H1 (cell line): ENCODE measurements around the gene RAB3A. TPM values are rescaled to one million over a fixed set of nuclear protein-coding genes. Genes with fewer than 3 reads are reported as not detected.

Experiments used
- CTCF ChIA-PET: fragments of 300-600 bp; sonication (Branson Sonifier 250); formaldehyde crosslinking; loops from one replicate; lab custom pipeline; 2021; ENCODE audit not compliant: partially characterized antibody; lab: Charles Lee
- POLR2A ChIA-PET: fragments of 300-600 bp; sonication (Branson Sonifier 250); formaldehyde crosslinking; loops from one replicate; lab custom pipeline; 2021; ENCODE audit warnings: inconsistent platforms; ENCODE audit not compliant: partially characterized antibody; lab: Charles Lee
- DNase-seq, 2 experiments: peaks; one replicate each; pipeline versions ENCODE4 v3.0.0 to v3.0.0-alpha.2; 2010 to 2022; ENCODE audit warnings: low spot score in 2 of 2, low read depth in 1 of 2, mixed read lengths in 1 of 2
- FAIRE-seq: peaks from 2 replicates; lab custom pipeline; 2011; peaks lifted over from hg19 to GRCh38; lab: Jason Lieb, UNC
- H2AFZ ChIP-seq: 2 replicates; pipeline ENCODE4 v1.8.1; 2012; ENCODE audit warnings: low read length, inconsistent platforms
- H2AK5ac ChIP-seq: 2 replicates; pipeline ENCODE4 v1.6.1; 2013; ENCODE audit warnings: low read depth, low read length
- H2BK120ac ChIP-seq: replicated peaks from 2 replicates; pipeline ENCODE3; 2013; ENCODE audit warnings: low read depth, low read length, inconsistent platforms
- H2BK12ac ChIP-seq: 2 replicates; pipeline ENCODE4 v1.6.1; 2013; ENCODE audit warnings: low read depth, low read length
- H2BK15ac ChIP-seq: 2 replicates; pipeline ENCODE4 v1.6.1; 2013; ENCODE audit warnings: low read length
- H2BK20ac ChIP-seq: 2 replicates; pipeline ENCODE4 v1.6.1; 2013; ENCODE audit warnings: low read length
- H2BK5ac ChIP-seq: 2 replicates; pipeline ENCODE4 v1.6.1; 2013; ENCODE audit warnings: low read depth, low read length
- H3K14ac ChIP-seq: 2 replicates; pipeline ENCODE4 v1.6.1; 2013; ENCODE audit warnings: inconsistent platforms; ENCODE audit not compliant: insufficient read length
- H3K18ac ChIP-seq: 2 replicates; pipeline ENCODE4 v1.6.1; 2013; ENCODE audit warnings: low read length; ENCODE audit errors: extremely low read depth
- H3K23ac ChIP-seq: 2 replicates; pipeline ENCODE4 v1.6.1; 2013; ENCODE audit warnings: inconsistent platforms; ENCODE audit not compliant: insufficient read length
- H3K23me2 ChIP-seq: 2 replicates; pipeline ENCODE4 v1.6.1; 2013; ENCODE audit warnings: low read depth, low read length
- H3K27ac ChIP-seq: 2 replicates; pipeline ENCODE4 v1.6.1; 2011; ENCODE audit warnings: low read depth, low read length, inconsistent platforms
- H3K27me3 ChIP-seq, 4 experiments: replicated peaks in 1 of 4; 1 replicate in 1 of 4; 2 replicates in 3 of 4; pipeline versions ENCODE4 v1.6.1 to v1.8.1; 2011 to 2013; ENCODE audit warnings: low read length in 3 of 4, mild to moderate bottlenecking in 3 of 4, inconsistent platforms in 2 of 4, mixed read lengths in 2 of 4, moderate library complexity in 1 of 4; ENCODE audit not compliant: control insufficient read depth in 3 of 4, insufficient read depth in 3 of 4; ENCODE audit errors: extremely low read depth in 1 of 4
- H3K36me3 ChIP-seq, 4 experiments: 2 replicates each; pipeline versions ENCODE4 v1.6.1 to v1.8.1; 2011 to 2013; ENCODE audit warnings: mild to moderate bottlenecking in 4 of 4, low read length in 3 of 4, moderate library complexity in 2 of 4, control low read depth in 1 of 4, inconsistent platforms in 1 of 4; ENCODE audit not compliant: insufficient read depth in 4 of 4, control insufficient read depth in 2 of 4
- H3K4ac ChIP-seq: replicated peaks from 2 replicates; pipeline ENCODE3; 2013; ENCODE audit warnings: low read length, low read depth, mixed read lengths, inconsistent platforms; ENCODE audit not compliant: insufficient read length
- H3K4me1 ChIP-seq, 4 experiments: replicated peaks in 1 of 4; 1 replicate in 1 of 4; 2 replicates in 3 of 4; pipeline versions ENCODE4 v1.6.1 to v1.8.1; 2011 to 2013; ENCODE audit warnings: low read length in 3 of 4, inconsistent platforms in 2 of 4, mixed read lengths in 1 of 4; ENCODE audit not compliant: insufficient read depth in 4 of 4, control insufficient read depth in 3 of 4
- H3K4me2 ChIP-seq, 2 experiments: 2 replicates each; pipeline versions ENCODE4 v1.6.1 to v1.8.1; 2011 to 2013; ENCODE audit warnings: low read depth in 2 of 2, low read length in 2 of 2, control low read depth in 1 of 2, inconsistent platforms in 1 of 2, mild to moderate bottlenecking in 1 of 2; ENCODE audit not compliant: insufficient read depth in 1 of 2
- H3K4me3 ChIP-seq, 4 experiments: fragments of 200-600, 300-600 bp in 1 of 4; sonication (generic), shearing (Covaris generic), sonication (Bioruptor Twin) in 1 of 4; 2 replicates each; pipeline versions ENCODE4 v1.5.1 to v1.8.1; 2011 to 2016; ENCODE audit warnings: low read length in 4 of 4, low read depth in 3 of 4, control low read depth in 2 of 4, inconsistent platforms in 2 of 4, mild to moderate bottlenecking in 2 of 4, mixed read lengths in 1 of 4, moderate library complexity in 1 of 4; ENCODE audit not compliant: insufficient read depth in 2 of 4; ENCODE audit errors: extremely low read depth in 1 of 4
- H3K56ac ChIP-seq: replicated peaks from 2 replicates; pipeline ENCODE3; 2013; ENCODE audit warnings: low read depth, mild to moderate bottlenecking, mixed read lengths, low read length, inconsistent platforms; ENCODE audit not compliant: insufficient read length
- H3K79me1 ChIP-seq: 2 replicates; pipeline ENCODE4 v1.6.1; 2013; ENCODE audit warnings: low read depth, low read length, control low read depth
- H3K79me2 ChIP-seq, 2 experiments: 2 replicates each; pipeline versions ENCODE4 v1.6.1 to v1.8.1; 2012 to 2013; ENCODE audit warnings: low read length in 2 of 2, mild to moderate bottlenecking in 2 of 2, inconsistent platforms in 1 of 2; ENCODE audit not compliant: insufficient read depth in 2 of 2, control insufficient read depth in 1 of 2
- H3K9ac ChIP-seq, 4 experiments: replicated peaks in 1 of 4; 1 replicate in 1 of 4; 2 replicates in 3 of 4; pipeline versions ENCODE4 v1.6.1 to v1.8.1; 2011 to 2013; ENCODE audit warnings: low read depth in 3 of 4, low read length in 3 of 4, control low read depth in 2 of 4, mild to moderate bottlenecking in 2 of 4, moderate library complexity in 2 of 4, inconsistent platforms in 1 of 4; ENCODE audit errors: extremely low read depth in 1 of 4
- H3K9me3 ChIP-seq, 2 experiments: 2 replicates each; pipeline versions ENCODE4 v1.6.1 to v1.8.1; 2012 to 2013; ENCODE audit warnings: mild to moderate bottlenecking in 2 of 2, moderate library complexity in 2 of 2, control low read depth in 1 of 2, inconsistent platforms in 1 of 2, low read depth in 1 of 2, low read length in 1 of 2, mixed read lengths in 1 of 2; ENCODE audit not compliant: insufficient read depth in 2 of 2
- H4K20me1 ChIP-seq, 2 experiments: replicated peaks in 1 of 2; 2 replicates each; pipeline versions ENCODE3 to v1.8.1; 2011 to 2013; ENCODE audit warnings: inconsistent platforms in 2 of 2, low read length in 2 of 2, mild to moderate bottlenecking in 1 of 2; ENCODE audit not compliant: insufficient read depth in 2 of 2, control insufficient read depth in 1 of 2
- H4K5ac ChIP-seq: 2 replicates; pipeline ENCODE4 v1.6.1; 2013; ENCODE audit warnings: low read length, low read depth, mixed read lengths, inconsistent platforms; ENCODE audit not compliant: insufficient read length
- H4K8ac ChIP-seq: 2 replicates; pipeline ENCODE4 v1.8.0; 2013; ENCODE audit warnings: mild to moderate bottlenecking, moderate library complexity, low read length, inconsistent platforms; ENCODE audit not compliant: insufficient read depth; ENCODE audit errors: extremely low read depth
- H4K91ac ChIP-seq: replicated peaks from 2 replicates; pipeline ENCODE3; 2013; ENCODE audit warnings: low read length, mixed read lengths, inconsistent platforms; ENCODE audit not compliant: insufficient read length
- ASH2L ChIP-seq: fragments of 200-600, 300-600 bp; sonication (generic); IDR thresholded peaks from one replicate; pipeline ENCODE4 v1.7.1; 2017; ENCODE audit warnings: low read length
- POLR2A ChIP-seq, 2 experiments: IDR thresholded peaks; 1 replicate in 1 of 2; 2 replicates in 1 of 2; pipeline ENCODE4 v1.6.1; 2011; ENCODE audit warnings: low read depth in 2 of 2, low read length in 2 of 2, mild to moderate bottlenecking in 2 of 2; ENCODE audit errors: control extremely low read depth in 1 of 2
- RNF2 ChIP-seq: fragments of 200-900, 300-1000 bp; sonication (generic); IDR thresholded peaks from 2 replicates; pipeline ENCODE4 v1.7.1; 2016; ENCODE audit warnings: borderline replicate concordance, low read depth, mild to moderate bottlenecking, antibody characterized with exemption, low read length; ENCODE audit not compliant: poor library complexity, severe bottlenecking; ENCODE audit errors: missing control alignments
- WGBS, 2 experiments: shearing (Covaris generic) in 1 of 2; methylation state at CpG; one replicate each; pipeline versions ENCODE4 v1.1.6 to v1.1.7; 2013 to 2015; ENCODE audit warnings: low lambda C conversion rate in 2 of 2, mixed read lengths in 2 of 2, inconsistent platforms in 1 of 2, low coverage in 1 of 2, missing lambda C conversion rate in 1 of 2; ENCODE audit not compliant: insufficient replicate concordance in 2 of 2, insufficient coverage in 1 of 2, insufficient read length in 1 of 2; ENCODE audit errors: extremely low coverage in 1 of 2, missing lambda C conversion rate in 1 of 2; 5-methylcytosine and 5-hydroxymethylcytosine counted together
- polyA plus RNA-seq, 7 experiments: library from polyadenylated mRNA; depleted of rRNA in 3 of 7; stranded (reverse) in 5 of 7; unstranded in 2 of 7; fragments of >200 nt in 5 of 7; fragments of 200-250 nt in 2 of 7; gene quantifications; 1 replicate in 5 of 7; 2 replicates in 1 of 7; 4 replicates in 1 of 7; pipeline versions ENCODE4 v1.2.1 to v1.2.3, GENCODE V29; 2011 to 2013; ENCODE audit warnings: missing spikeins in 2 of 7, mixed read lengths in 2 of 7
- total RNA-seq: library from RNA; stranded (reverse); fragmentation: NEBNext Ultra II Directional; extraction: Animal tissue kit (Norgen Biotek cat#: 25700); gene quantifications from 2 replicates; pipeline ENCODE4 v1.2.1, GENCODE V29; 2021
- TF ChIP-seq, protein P1 (sequence below), 3 experiments: IDR thresholded peaks; 1 replicate in 2 of 3; 2 replicates in 1 of 3; pipeline versions ENCODE4 v1.5.1 to v1.6.1; 2011; ENCODE audit warnings: low read length in 3 of 3, mild to moderate bottlenecking in 3 of 3, inconsistent platforms in 2 of 3, low read depth in 1 of 3, moderate library complexity in 1 of 3; ENCODE audit not compliant: insufficient read depth in 1 of 3; ENCODE audit errors: control extremely low read depth in 1 of 3

The RAB3A gene
- total and polyA plus RNA-seq, 2 of the 8 experiments (the other 6 are each of a cell fraction or from before 2014, with no cell fraction given): 13.6 to 14.2 TPM

GRCh38 chr19:18157465-18158063 lies 46.3 kb downstream of the RAB3A start:
- WGBS, 2 experiments: 55% methylated on average over 14 of the region's 18 CpGs; no CpG with 5 or more reads in 1 of the 2 experiments
- H3K4ac ChIP-seq: no peak overlapping the region
- H3K23me2 ChIP-seq: peaks cover 13% of the 10 kb centered on the region
- DNase-seq (peak in 1 of 2 experiments; percentile 62), FAIRE-seq (no peak)
- H4K8ac ChIP-seq: peak overlapping the region; percentile 22
- CTCF ChIA-PET: interaction anchor here (0.6 to 1.2 kb wide), 4 partner anchors 13 to 247 kb away, joined by 3 to 5 read pairs (median 3); no protein-coding TSS in a partner anchor
- no peak overlapping the region for H2BK12ac ChIP-seq
- no peak overlapping the region for H3K9ac ChIP-seq
- peaks cover 0 to 15% (median 11%) of the 10 kb centered on the region in 4 experiments; a peak in 6 of 7 replicates for H3K4me1 ChIP-seq
- H3K27me3 ChIP-seq: no peaks in the 10 kb centered on the region
- POLR2A ChIA-PET: interaction anchor here (1.2 to 1.4 kb wide), 3 partner anchors 15 to 124 kb away, joined by 3 read pairs; partner anchors contain the start of gene JUND
- no peaks in the 10 kb centered on the region for H3K9me3 ChIP-seq
- no peak overlapping the region for H3K4me3 ChIP-seq
- H3K56ac ChIP-seq: no peak overlapping the region
- no peaks in the 10 kb centered on the region; a peak in 1 of 4 replicates for H3K79me2 ChIP-seq
- peaks cover 4 to 22% of the 10 kb centered on the region in 2 experiments for H4K20me1 ChIP-seq
- TF ChIP-seq POLR2A (IDR thresholded peaks at IDR 0.05; ENCODE audit: control extremely low read depth in 1 of 2, low read depth in 2 of 2, low read length in 2 of 2) (no peak), RNF2 (no peak), ASH2L (no peak)
- TF ChIP-seq, protein P1, sequence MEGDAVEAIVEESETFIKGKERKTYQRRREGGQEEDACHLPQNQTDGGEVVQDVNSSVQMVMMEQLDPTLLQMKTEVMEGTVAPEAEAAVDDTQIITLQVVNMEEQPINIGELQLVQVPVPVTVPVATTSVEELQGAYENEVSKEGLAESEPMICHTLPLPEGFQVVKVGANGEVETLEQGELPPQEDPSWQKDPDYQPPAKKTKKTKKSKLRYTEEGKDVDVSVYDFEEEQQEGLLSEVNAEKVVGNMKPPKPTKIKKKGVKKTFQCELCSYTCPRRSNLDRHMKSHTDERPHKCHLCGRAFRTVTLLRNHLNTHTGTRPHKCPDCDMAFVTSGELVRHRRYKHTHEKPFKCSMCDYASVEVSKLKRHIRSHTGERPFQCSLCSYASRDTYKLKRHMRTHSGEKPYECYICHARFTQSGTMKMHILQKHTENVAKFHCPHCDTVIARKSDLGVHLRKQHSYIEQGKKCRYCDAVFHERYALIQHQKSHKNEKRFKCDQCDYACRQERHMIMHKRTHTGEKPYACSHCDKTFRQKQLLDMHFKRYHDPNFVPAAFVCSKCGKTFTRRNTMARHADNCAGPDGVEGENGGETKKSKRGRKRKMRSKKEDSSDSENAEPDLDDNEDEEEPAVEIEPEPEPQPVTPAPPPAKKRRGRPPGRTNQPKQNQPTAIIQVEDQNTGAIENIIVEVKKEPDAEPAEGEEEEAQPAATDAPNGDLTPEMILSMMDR (IDR thresholded peaks at IDR 0.05; ENCODE audit: control extremely low read depth in 1 of 3, insufficient read depth in 1 of 3, low read depth in 1 of 3, low read length in 3 of 3): 0 out of 4 replicates have a peak, but pooled peaks of 1 of the 3 experiments have one; percentile 1
- H3K14ac ChIP-seq: no peak overlapping the region
- peak overlapping the region; percentile 60; the same call in 1 of the 2 replicates for H3K18ac ChIP-seq
- H2BK5ac ChIP-seq: peak overlapping the region; percentile 83; the same call in 1 of the 2 replicates
- no peak overlapping the region for H2AFZ ChIP-seq
- no peak overlapping the region for H2BK20ac ChIP-seq
- no peak overlapping the region for H4K5ac ChIP-seq
- H4K91ac ChIP-seq: no peak overlapping the region
- peak overlapping the region in 1 of 2 experiments; percentile 27; a peak in 2 of 4 replicates for H3K4me2 ChIP-seq
- H2BK15ac ChIP-seq: no peak overlapping the region
- peaks cover 0 to 16% (median 8%) of the 10 kb centered on the region in 4 experiments; a peak in 2 of 8 replicates for H3K36me3 ChIP-seq
- H3K23ac ChIP-seq: no peak overlapping the region
- H3K27ac ChIP-seq: 0 out of 2 replicates have a peak overlapping the region, but pooled peaks have one; percentile 9
- H3K79me1 ChIP-seq: peaks cover 4% of the 10 kb centered on the region; the same call in 1 of the 2 replicates
- no peak overlapping the region for H2AK5ac ChIP-seq
- H2BK120ac ChIP-seq: no peak overlapping the region
